ENCODE data around the gene KCNJ15. TPM values are rescaled to one million over a fixed set of nuclear protein-coding genes. Genes with fewer than 3 reads are reported as not detected.

The KCNJ15 gene
- total and polyA plus RNA-seq, 10 of the 15 experiments (the other 5 are each of a cell fraction or from before 2014, with no cell fraction given), result 0.05 to 2.7 (median 0.33) TPM; not detected in 6

GRCh38 chr21:38314558-38314957 is 57.8 kb downstream of the KCNJ15 start:
- SMC1A ChIA-PET (ENCODE audit: uncharacterized antibody, unreplicated experiment), result interaction anchor here (1.0 kb wide), 1 partner anchor 22 kb away, joined by 3 read pairs; no protein-coding TSS in a partner anchor
- H3K27me3 ChIP-seq (replicated peaks in 1 of 2; ENCODE audit: control insufficient read depth in 2 of 2, insufficient read depth in 2 of 2, low read length in 1 of 2), result no peaks in the 10 kb centered on the region
- no peaks in the 10 kb centered on the region; the same call in 2 of the 3 replicates for H3K9me3 ChIP-seq (replicated peaks; ENCODE audit: control insufficient read depth, insufficient read depth, low read length)
- RAD21 ChIA-PET (ENCODE audit: unreplicated experiment), result no interaction called here
- POLR2A ChIA-PET, result no interaction called here
- no TSS peak for BruUV-seq (replicated peaks)
- no peak overlapping the region for H3K4me2 ChIP-seq (ENCODE audit: control insufficient read depth, insufficient read depth)
- WGBS (ENCODE audit: insufficient coverage, insufficient replicate concordance, low lambda C conversion rate, missing lambda C conversion rate), result 34% methylated on average over 3 of the region's 3 CpGs
- ATAC-seq (no peak), FAIRE-seq (no peak), DNase-seq (ENCODE audit: low read depth, low spot score) (no peak)
- H4K20me1 ChIP-seq (ENCODE audit: control insufficient read depth, insufficient read depth), result no peaks in the 10 kb centered on the region
- H2AFZ ChIP-seq (ENCODE audit: control insufficient read depth, low read depth, low read length), result no peak overlapping the region
- no peaks in the 10 kb centered on the region for H3K36me3 ChIP-seq (ENCODE audit: control insufficient read depth in 2 of 2, insufficient read depth in 2 of 2, low read length in 1 of 2)
- no peak overlapping the region for H3K9ac ChIP-seq (ENCODE audit: control insufficient read depth, insufficient read depth, low read length)
- in situ Hi-C loops (cut with MboI) (no loop called here), intact Hi-C loops (cut with micrococcal nuclease; ENCODE audit: unreplicated experiment) (no loop called here)
- H3K4me1 ChIP-seq (ENCODE audit: control insufficient read depth, insufficient read depth, low read length), result no peaks in the 10 kb centered on the region
- no peak overlapping the region for H3K4me3 ChIP-seq
- CTCF ChIA-PET, result no interaction called here
- H3K79me2 ChIP-seq (ENCODE audit: control insufficient read depth, insufficient read depth, low read length), result no peaks in the 10 kb centered on the region
- no peak for TF ChIP-seq NR2C1 (IDR thresholded peaks at IDR 0.05)
- TF ChIP-seq HDGF (IDR thresholded peaks at IDR 0.05), result no peak
- TF ChIP-seq BACH1 (IDR thresholded peaks at IDR 0.05; ENCODE audit: borderline replicate concordance), result no peak
- no peak overlapping the region for H3K27ac ChIP-seq (ENCODE audit: control insufficient read depth, insufficient read depth)

- no TSS peak for BruUV-seq (replicated peaks)
- H2AFZ ChIP-seq (ENCODE audit: control insufficient read depth, low read depth, low read length), result no peak overlapping the region
- WGBS (ENCODE audit: insufficient coverage, insufficient replicate concordance, low lambda C conversion rate, missing lambda C conversion rate), result 0% methylated on average over 2 of the region's 2 CpGs
- no peak for ATAC-seq
- no peaks in the 10 kb centered on the region for H3K36me3 ChIP-seq (ENCODE audit: control insufficient read depth in 2 of 2, insufficient read depth in 2 of 2, low read length in 1 of 2)
- H3K4me1 ChIP-seq (ENCODE audit: control insufficient read depth, insufficient read depth, low read length), result no peaks in the 10 kb centered on the region
- no peak overlapping the region for H3K4me2 ChIP-seq (ENCODE audit: control insufficient read depth, insufficient read depth)
- ChIA-PET SMC1A (ENCODE audit: uncharacterized antibody, unreplicated experiment) (interaction anchor here (1.0 kb wide), 1 partner anchor 22 kb away, joined by 3 read pairs; no protein-coding TSS in a partner anchor), POLR2A (no interaction called here), CTCF (no interaction called here), RAD21 (ENCODE audit: unreplicated experiment) (no interaction called here)
- in situ Hi-C loops (cut with MboI), result no loop called here
- no peaks in the 10 kb centered on the region for H3K79me2 ChIP-seq (ENCODE audit: control insufficient read depth, insufficient read depth, low read length)
- H4K20me1 ChIP-seq (ENCODE audit: control insufficient read depth, insufficient read depth), result no peaks in the 10 kb centered on the region
- H3K9ac ChIP-seq (ENCODE audit: control insufficient read depth, insufficient read depth, low read length), result no peak overlapping the region
- no peaks in the 10 kb centered on the region for H3K27me3 ChIP-seq (replicated peaks in 1 of 2; ENCODE audit: control insufficient read depth in 2 of 2, insufficient read depth in 2 of 2, low read length in 1 of 2)
- no peak for FAIRE-seq
- H3K4me3 ChIP-seq, result no peak overlapping the region
- no peak overlapping the region for H3K27ac ChIP-seq (ENCODE audit: control insufficient read depth, insufficient read depth)
- DNase-seq (ENCODE audit: low read depth, low spot score), result no peak
- intact Hi-C loops (cut with micrococcal nuclease; ENCODE audit: unreplicated experiment), result no loop called here
- H3K9me3 ChIP-seq (replicated peaks; ENCODE audit: control insufficient read depth, insufficient read depth, low read length), result no peaks in the 10 kb centered on the region; the same call in 2 of the 3 replicates
- TF ChIP-seq REST (IDR thresholded peaks at IDR 0.05; ENCODE audit: low read depth, low read length) (no peak), GABPA (IDR thresholded peaks at IDR 0.05; ENCODE audit: low read depth) (no peak), POU2F2 (IDR thresholded peaks at IDR 0.05; ENCODE audit: borderline replicate concordance, low read depth, low read length) (no peak), POLR2A (IDR thresholded peaks at IDR 0.05; ENCODE audit: low read depth, low read length) (no peak), PML (IDR thresholded peaks at IDR 0.05; ENCODE audit: low read length) (no peak), EZH2 (IDR thresholded peaks at IDR 0.05; ENCODE audit: borderline replicate concordance, control insufficient read depth, low read depth, low read length) (no peak), FOS (IDR thresholded peaks at IDR 0.05; ENCODE audit: borderline replicate concordance, extremely low read depth, insufficient read length) (no peak), SUZ12 (IDR thresholded peaks at IDR 0.05; ENCODE audit: unreplicated experiment) (no peak), RELA (IDR thresholded peaks at IDR 0.05; ENCODE audit: borderline replicate concordance, partially characterized antibody) (no peak), CBX5 (IDR thresholded peaks at IDR 0.05; ENCODE audit: low read depth) (no peak), NKRF (conservative IDR thresholded peaks at IDR 0.05) (no peak), HDAC2 (IDR thresholded peaks at IDR 0.05) (no peak)
Measured at GRCh38 chr21:38315122-38315521, 58.3 kb downstream of the KCNJ15 start.

All from GM12878 (cell line).